ENCODE measurements around the gene KIF9. TPM values are rescaled to one million over a fixed set of nuclear protein-coding genes. Genes with fewer than 3 reads are reported as not detected.
"Not testable (repeated sequence)": the region's sequence is repeated elsewhere in the genome, so short reads cannot be mapped to it uniquely, and the experiment has no call there.

KIF9 gene
- total and polyA plus RNA-seq, 2 of the 8 experiments (the other 6 are each of a cell fraction or from before 2014, with no cell fraction given), result 5.0 to 8.0 TPM

GRCh38 chr3:47256331-47256730 lies 26.3 kb downstream of the KIF9 start:
- not testable (repeated sequence) for H2BK120ac ChIP-seq (replicated peaks; ENCODE audit: low read depth, low read length); H4K91ac ChIP-seq (replicated peaks; ENCODE audit: insufficient read length, low read length)

More at GRCh38 chr3:47256331-47256730, 26.3 kb downstream of the KIF9 start:
- H3K23me2 ChIP-seq (ENCODE audit: low read depth, low read length); H3K9me3 ChIP-seq (ENCODE audit: insufficient read depth in 2 of 2, low read depth in 1 of 2, low read length in 1 of 2); H3K4me3 ChIP-seq (ENCODE audit: extremely low read depth in 1 of 4, insufficient read depth in 2 of 4, low read depth in 3 of 4, low read length in 4 of 4); H3K79me2 ChIP-seq (ENCODE audit: control insufficient read depth in 1 of 2, insufficient read depth in 2 of 2, low read length in 2 of 2); H4K5ac ChIP-seq (ENCODE audit: insufficient read length, low read depth, low read length); H3K79me1 ChIP-seq (ENCODE audit: low read depth, low read length); H3K4me2 ChIP-seq (ENCODE audit: insufficient read depth in 1 of 2, low read depth in 2 of 2, low read length in 2 of 2); H4K20me1 ChIP-seq (replicated peaks in 1 of 2; ENCODE audit: control insufficient read depth in 1 of 2, insufficient read depth in 2 of 2, low read length in 2 of 2); FAIRE-seq; CTCF ChIA-PET (ENCODE audit: partially characterized antibody); H3K36me3 ChIP-seq (ENCODE audit: control insufficient read depth in 2 of 4, insufficient read depth in 4 of 4, low read length in 3 of 4); H2BK12ac ChIP-seq (ENCODE audit: low read depth, low read length); H2BK15ac ChIP-seq (ENCODE audit: low read length); H2BK20ac ChIP-seq (ENCODE audit: low read length); H3K14ac ChIP-seq (ENCODE audit: insufficient read length); H2AFZ ChIP-seq (ENCODE audit: low read length); H3K4ac ChIP-seq (replicated peaks; ENCODE audit: insufficient read length, low read depth, low read length); H3K56ac ChIP-seq (replicated peaks; ENCODE audit: insufficient read length, low read depth, low read length); H3K23ac ChIP-seq (ENCODE audit: insufficient read length); POLR2A ChIA-PET (ENCODE audit: partially characterized antibody); DNase-seq (ENCODE audit: low read depth in 1 of 2, low spot score in 2 of 2); H3K9ac ChIP-seq (replicated peaks in 1 of 4; ENCODE audit: extremely low read depth in 1 of 4, low read depth in 3 of 4, low read length in 3 of 4); H2AK5ac ChIP-seq (ENCODE audit: low read depth, low read length); H2BK5ac ChIP-seq (ENCODE audit: low read depth, low read length); H3K18ac ChIP-seq (ENCODE audit: extremely low read depth, low read length); H4K8ac ChIP-seq (ENCODE audit: extremely low read depth, insufficient read depth, low read length); H3K27me3 ChIP-seq (replicated peaks in 1 of 4; ENCODE audit: control insufficient read depth in 3 of 4, extremely low read depth in 1 of 4, insufficient read depth in 3 of 4, low read length in 3 of 4); H3K27ac ChIP-seq (ENCODE audit: low read depth, low read length): not testable (repeated sequence)
- H3K4me1 ChIP-seq (replicated peaks in 1 of 4; ENCODE audit: control insufficient read depth in 3 of 4, insufficient read depth in 4 of 4, low read length in 3 of 4), result peaks cover 0 to 10% (median 5%) of the 10 kb centered on the region in 4 experiments; a peak in 6 of 7 replicates
- 100% methylated on average over 2 of the region's 25 CpGs; no CpG with 5 or more reads in 1 of the 2 experiments for WGBS, 2 experiments (ENCODE audit: extremely low coverage in 1 of 2, insufficient coverage in 1 of 2, insufficient read length in 1 of 2, insufficient replicate concordance in 2 of 2, low coverage in 1 of 2, low lambda C conversion rate in 2 of 2, missing lambda C conversion rate in 1 of 2)
